Smooth muscle cell of bladder (primary cell): Measurements from ENCODE around the gene SEMA6C. TPM values are rescaled to one million over a fixed set of nuclear protein-coding genes. Genes with fewer than 3 reads are reported as not detected.

ENCODE experiments used
- total RNA-seq: library from RNA; depleted of rRNA; stranded (reverse); fragments of >200 nt; gene quantifications from 2 replicates; pipeline ENCODE4 v1.2.3, GENCODE V29; 2014

SEMA6C gene, protein sequence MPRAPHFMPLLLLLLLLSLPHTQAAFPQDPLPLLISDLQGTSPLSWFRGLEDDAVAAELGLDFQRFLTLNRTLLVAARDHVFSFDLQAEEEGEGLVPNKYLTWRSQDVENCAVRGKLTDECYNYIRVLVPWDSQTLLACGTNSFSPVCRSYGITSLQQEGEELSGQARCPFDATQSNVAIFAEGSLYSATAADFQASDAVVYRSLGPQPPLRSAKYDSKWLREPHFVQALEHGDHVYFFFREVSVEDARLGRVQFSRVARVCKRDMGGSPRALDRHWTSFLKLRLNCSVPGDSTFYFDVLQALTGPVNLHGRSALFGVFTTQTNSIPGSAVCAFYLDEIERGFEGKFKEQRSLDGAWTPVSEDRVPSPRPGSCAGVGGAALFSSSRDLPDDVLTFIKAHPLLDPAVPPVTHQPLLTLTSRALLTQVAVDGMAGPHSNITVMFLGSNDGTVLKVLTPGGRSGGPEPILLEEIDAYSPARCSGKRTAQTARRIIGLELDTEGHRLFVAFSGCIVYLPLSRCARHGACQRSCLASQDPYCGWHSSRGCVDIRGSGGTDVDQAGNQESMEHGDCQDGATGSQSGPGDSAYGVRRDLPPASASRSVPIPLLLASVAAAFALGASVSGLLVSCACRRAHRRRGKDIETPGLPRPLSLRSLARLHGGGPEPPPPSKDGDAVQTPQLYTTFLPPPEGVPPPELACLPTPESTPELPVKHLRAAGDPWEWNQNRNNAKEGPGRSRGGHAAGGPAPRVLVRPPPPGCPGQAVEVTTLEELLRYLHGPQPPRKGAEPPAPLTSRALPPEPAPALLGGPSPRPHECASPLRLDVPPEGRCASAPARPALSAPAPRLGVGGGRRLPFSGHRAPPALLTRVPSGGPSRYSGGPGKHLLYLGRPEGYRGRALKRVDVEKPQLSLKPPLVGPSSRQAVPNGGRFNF
- 0.43 and 1.0 TPM in 2 replicates for total RNA-seq

DNA sequence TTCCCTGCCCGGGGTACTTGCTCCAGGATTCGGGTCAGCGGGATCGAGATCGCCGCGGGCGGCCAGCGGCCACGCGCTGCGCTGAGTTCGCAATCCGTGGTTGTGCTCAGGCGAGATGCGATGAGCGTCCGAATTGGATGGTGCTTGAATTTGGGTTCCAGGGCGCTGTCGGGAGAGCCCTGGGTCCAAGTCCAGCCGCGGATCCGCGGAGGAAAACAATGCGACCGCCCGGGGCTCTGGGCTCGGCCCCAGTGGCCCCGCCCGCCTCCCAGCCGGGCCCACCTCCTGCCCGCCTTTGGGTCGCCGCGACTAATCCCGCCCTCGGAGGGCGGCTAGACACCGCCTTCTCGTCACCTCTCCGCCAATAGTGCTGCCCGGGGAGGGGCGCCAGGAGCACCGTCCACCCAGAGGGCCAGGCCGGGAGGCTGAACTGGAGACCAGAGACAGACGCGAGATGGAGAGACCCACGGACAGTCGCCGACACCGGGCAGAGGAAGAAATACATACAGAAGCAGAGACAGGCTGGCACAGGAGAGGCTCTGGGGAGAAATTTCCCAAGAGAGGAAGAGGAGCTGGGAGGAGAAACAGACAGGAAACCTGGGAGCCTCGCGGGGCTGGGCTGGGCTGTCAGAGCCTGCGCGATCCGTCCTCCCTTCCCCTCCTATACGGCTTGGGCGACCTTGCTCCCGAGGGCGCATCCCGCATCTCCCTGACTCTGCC lies at the start of gene SEMA6C:
Gene SEMA6C, minus strand, starts transcription at position 220 of the 720 bp plus-strand sequence. CDS start 4,010 bp downstream, outside the sequence.

DNA sequence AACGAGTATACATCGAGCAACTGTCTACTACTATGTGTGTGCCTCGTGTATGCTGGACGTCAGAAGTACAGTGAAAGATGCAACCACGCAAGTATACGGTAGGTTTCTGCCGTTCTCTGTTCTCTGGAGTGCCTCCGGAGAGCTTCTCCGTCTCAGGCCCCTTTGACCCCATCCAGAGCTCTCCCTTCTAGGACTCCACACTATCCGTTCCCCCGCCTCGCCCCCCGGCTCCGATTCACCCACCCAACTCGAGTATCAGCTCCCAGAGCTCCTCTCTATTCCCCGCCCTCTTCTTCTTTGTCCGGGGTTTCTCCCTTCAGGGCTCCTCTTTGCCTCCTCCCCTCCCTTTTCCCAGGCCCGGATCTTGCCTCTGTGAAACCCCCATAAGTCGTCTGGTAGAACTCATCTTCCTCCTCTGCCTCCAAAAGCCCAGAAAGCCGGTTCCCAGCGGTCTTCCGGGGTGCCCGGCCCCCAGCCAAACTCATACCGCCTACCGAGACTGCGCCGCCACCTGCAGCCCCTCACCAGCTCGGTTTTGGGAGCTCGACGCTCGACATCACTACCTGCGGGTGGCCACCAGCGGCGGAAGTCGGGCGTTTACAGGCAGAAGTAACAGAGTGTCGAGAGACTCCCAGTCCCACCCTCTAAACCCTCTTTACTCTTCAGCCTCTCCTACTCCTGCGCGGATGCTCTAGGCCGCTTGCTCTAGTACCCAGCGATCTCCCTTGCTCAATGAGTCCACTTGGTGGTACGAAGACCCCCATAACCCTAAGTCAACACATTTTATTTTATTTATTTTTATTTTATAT lies 43.4 kb upstream of the SEMA6C start, which contains the start of gene VPS72:
Gene VPS72, minus strand, starts transcription at position 561 of the 809 bp plus-strand sequence. Its CDS starts 76 bp downstream, at position 485.

DNA sequence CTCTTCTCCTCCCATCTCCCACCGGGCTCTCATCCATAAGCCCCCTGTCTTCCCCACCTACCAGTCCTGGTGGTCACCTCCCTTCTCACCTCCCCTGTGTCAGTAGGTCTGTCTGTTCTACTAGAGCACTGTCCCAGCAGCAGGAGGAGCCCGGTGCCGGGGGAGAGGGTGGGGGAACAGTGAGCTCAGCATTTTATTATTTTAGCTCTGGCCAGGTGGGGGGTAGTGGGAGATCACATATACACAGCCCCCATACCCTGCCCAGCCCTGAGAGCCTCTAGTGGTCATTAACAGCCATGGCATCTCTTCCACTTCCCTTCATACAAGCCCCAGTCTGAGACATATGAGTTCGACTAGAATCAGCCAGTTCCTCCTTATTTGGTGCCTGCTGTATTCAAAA lies 29.4 kb upstream of the SEMA6C start, which contains the start of gene TMOD4:
Gene TMOD4, minus strand, starts transcription at position 119 of the 400 bp plus-strand sequence. CDS start 1,106 bp downstream, outside the sequence.

DNA sequence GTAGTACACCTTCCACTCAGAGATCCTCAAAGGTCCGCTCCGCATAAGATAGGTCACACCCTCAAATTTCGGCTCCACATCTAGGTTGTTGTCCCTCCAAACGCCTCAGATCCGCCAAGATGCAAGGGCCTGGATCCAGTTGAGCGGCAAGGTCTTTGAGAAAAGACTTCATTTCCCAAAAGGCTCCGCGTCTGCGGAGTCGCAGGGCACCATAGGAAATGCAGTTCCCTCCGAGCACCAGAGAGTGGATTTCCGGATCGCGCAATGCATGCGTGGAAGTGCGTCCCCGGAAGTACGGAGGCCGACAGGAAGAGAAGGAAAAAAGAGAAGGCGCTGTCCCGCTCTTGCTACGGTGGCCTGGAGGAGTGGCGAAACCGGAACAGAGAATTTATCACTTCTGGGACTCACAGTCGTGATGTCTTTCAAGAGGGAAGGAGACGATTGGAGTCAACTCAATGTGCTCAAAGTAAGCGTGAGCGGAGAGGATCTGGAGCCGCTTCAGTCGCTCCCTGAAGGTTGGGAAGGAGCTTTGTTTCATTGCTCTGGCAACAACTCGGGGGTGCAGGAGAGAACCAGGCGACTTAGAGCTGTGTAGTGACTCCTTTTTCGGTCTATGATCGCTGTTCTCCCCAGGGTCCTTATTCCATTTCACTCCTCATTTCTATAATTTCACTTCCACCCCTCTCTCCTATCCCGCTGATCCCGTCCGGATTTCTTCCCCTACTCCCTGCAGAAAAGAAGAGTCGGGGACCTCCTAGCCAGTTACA lies 19.5 kb upstream of the SEMA6C start, which contains the start of the genes LYSMD1 and SCNM1:
Gene LYSMD1, minus strand, starts transcription at position 165 of the 767 bp plus-strand sequence. CDS start 644 bp downstream, outside the sequence.
Gene SCNM1, plus strand, starts transcription at position 407 of the 767 bp plus-strand sequence. Its CDS starts 9 bp downstream, at position 416.

DNA sequence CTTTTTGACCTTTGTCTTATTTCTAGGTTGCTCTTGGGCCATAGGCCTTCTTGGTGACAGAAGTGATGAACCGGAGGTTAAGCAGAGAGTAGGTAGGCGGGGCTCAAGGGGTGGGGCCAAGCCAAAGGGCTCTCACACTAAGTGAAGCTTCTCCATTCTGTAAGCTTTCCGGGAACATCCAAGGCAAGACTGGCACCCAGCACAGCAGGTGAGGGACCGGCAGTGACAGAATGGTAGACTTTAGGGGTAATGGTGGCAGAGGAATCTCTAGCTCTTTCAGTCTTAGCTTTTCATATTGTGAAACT lies 10.0 kb upstream of the SEMA6C start, which contains the start of gene TNFAIP8L2:
Gene TNFAIP8L2, plus strand, starts transcription at position 135 of the 305 bp plus-strand sequence. CDS start 2,049 bp downstream, outside the sequence.

Other genes starting within 250 kb of the SEMA6C start
- 27.9 and 28.1 TPM in 2 replicates for gene SETDB1, start 220.3 kb downstream of the SEMA6C start, total RNA-seq
- 86.9 and 125 TPM in 2 replicates for gene CERS2, start 171.8 kb downstream of the SEMA6C start, total RNA-seq
- 0.14 and 0.28 TPM in 2 replicates for gene ANXA9, start 164.3 kb downstream of the SEMA6C start, total RNA-seq
- 6.4 and 6.6 TPM in 2 replicates for gene MINDY1, start 139.7 kb downstream of the SEMA6C start, total RNA-seq
- gene PRUNE1, start 138.2 kb downstream of the SEMA6C start, total RNA-seq: 5.5 and 8.1 TPM in 2 replicates
- 0.14 and 0.18 TPM in 2 replicates for gene BNIPL, start 110.0 kb downstream of the SEMA6C start, total RNA-seq
- gene C1orf56, start 98.9 kb downstream of the SEMA6C start, total RNA-seq: 0.85 and 2.2 TPM in 2 replicates
- 38.3 and 42.8 TPM in 2 replicates for gene CDC42SE1, start 87.0 kb downstream of the SEMA6C start, total RNA-seq
- gene MLLT11, start 86.2 kb downstream of the SEMA6C start, total RNA-seq: 3.0 and 3.1 TPM in 2 replicates
- 15.2 and 19.6 TPM in 2 replicates for gene GABPB2, start 75.9 kb downstream of the SEMA6C start, total RNA-seq
- not detected in 2 replicates for gene TNFAIP8L2, start 10.0 kb upstream of the SEMA6C start, total RNA-seq
- gene LYSMD1, start 19.3 kb upstream of the SEMA6C start, total RNA-seq: 6.5 and 7.2 TPM in 2 replicates
- gene SCNM1, start 19.5 kb upstream of the SEMA6C start, total RNA-seq: 28.6 and 33.4 TPM in 2 replicates
- not detected in 2 replicates for gene TMOD4, start 29.4 kb upstream of the SEMA6C start, total RNA-seq
- gene VPS72, start 43.6 kb upstream of the SEMA6C start, total RNA-seq: 37.0 and 40.6 TPM in 2 replicates
- 54.5 and 60.6 TPM in 2 replicates for gene PIP5K1A, start 51.9 kb upstream of the SEMA6C start, total RNA-seq
- 252 and 275 TPM in 2 replicates for gene PSMD4, start 108.1 kb upstream of the SEMA6C start, total RNA-seq
- gene ZNF687, start 135.7 kb upstream of the SEMA6C start, total RNA-seq: 7.0 and 7.9 TPM in 2 replicates
- gene PI4KB, start 180.8 kb upstream of the SEMA6C start, total RNA-seq: 32.0 and 38.9 TPM in 2 replicates
- gene RFX5, start 200.6 kb upstream of the SEMA6C start, total RNA-seq: 26.0 and 30.9 TPM in 2 replicates
- 43.2 and 75.7 TPM in 2 replicates for gene SELENBP1, start 226.1 kb upstream of the SEMA6C start, total RNA-seq